Gastrocnemius medialis (tissue), 4 donors: Measurements from ENCODE around the gene KLF7. TPM values are rescaled to one million over a fixed set of nuclear protein-coding genes. Genes with fewer than 3 reads are reported as not detected.
"Not testable (repeated sequence)": the region's sequence is repeated elsewhere in the genome, so short reads cannot be mapped to it uniquely, and the experiment has no call there.

Experiments
- ATAC-seq, 2 donors: fragments of 150-250 bp; one replicate each; pipeline ENCODE4 v1.9.1; 2016
- DNase-seq, 2 donors: peaks; one replicate each; pipeline ENCODE4 v3.0.0-alpha.2; 2019
- H3K27ac ChIP-seq, 4 donors: fragments of 200-600 bp; sonication (generic); 1 replicate in 1 of 4; 2 replicates in 3 of 4; pipeline ENCODE4 v1.5.1; 2016 to 2018; ENCODE audit warnings: mild to moderate bottlenecking in 2 of 4, moderate library complexity in 1 of 4
- H3K27me3 ChIP-seq, 3 donors: fragments of 200-600 bp; sonication (generic) in 2 of 3; 1 replicate in 1 of 3; 2 replicates in 2 of 3; pipeline versions ENCODE4 v1.5.1 to v1.6.0; 2016 to 2019; ENCODE audit warnings: mild to moderate bottlenecking in 1 of 3, moderate library complexity in 1 of 3
- H3K36me3 ChIP-seq, 2 donors: fragments of 200-600 bp; sonication (generic) in 1 of 2; one replicate each; pipeline ENCODE4 v1.5.1; 2017 to 2018
- H3K4me1 ChIP-seq, 2 donors: fragments of 200-600 bp; sonication (generic) in 1 of 2; one replicate each; pipeline ENCODE4 v1.5.1; 2016 to 2017; ENCODE audit warnings: mild to moderate bottlenecking in 2 of 2
- H3K4me3 ChIP-seq, 4 donors: fragments of 200-600 bp; sonication (generic) in 3 of 4; 1 replicate in 1 of 4; 2 replicates in 3 of 4; pipeline ENCODE4 v1.5.1; 2016 to 2019; ENCODE audit warnings: mild to moderate bottlenecking in 2 of 4
- H3K9me3 ChIP-seq, 3 donors: fragments of 200-600 bp; sonication (generic) in 2 of 3; 1 replicate in 1 of 3; 2 replicates in 2 of 3; pipeline ENCODE4 v1.5.1; 2016 to 2019
- POLR2A ChIP-seq, 2 donors: fragments of 450-650 bp; IDR thresholded peaks; one replicate each; pipeline ENCODE4 v1.6.1; 2017; ENCODE audit warnings: antibody characterized with exemption in 2 of 2, mild to moderate bottlenecking in 2 of 2, moderate library complexity in 2 of 2
- in situ Hi-C, 4 donors: fragments of 200-750 bp; cut with MboI; loops; one replicate each; pipeline versions ENCODE4 v1.15.0 to v1.8.0; 2017; ENCODE audit warnings: low sequenced_read_pairs in 4 of 4
- intact Hi-C: fragments of 100-400 bp; cut with DNase I; formaldehyde crosslinking; loops from one replicate; pipeline ENCODE4 v1.15.1; 2023; ENCODE audit warnings: low total_unique reads
- total RNA-seq, 4 donors: library from RNA; depleted of rRNA; stranded (reverse); fragments of >200 nt; gene quantifications; one replicate each; pipeline versions ENCODE4 v1.1.0 to v1.2.3, GENCODE V29; 2016
- TF ChIP-seq, protein P1 (sequence below), 5 experiments: fragments of 450-650 bp in 3 of 5; fragments of 200-600 bp in 2 of 5; sonication (generic) in 2 of 5; IDR thresholded peaks in 4 of 5; conservative IDR thresholded peaks in 1 of 5; 1 replicate in 4 of 5; 2 replicates in 1 of 5; pipeline ENCODE4 v1.5.1; 2016 to 2019; ENCODE audit warnings: antibody characterized with exemption in 5 of 5, mild to moderate bottlenecking in 3 of 5, moderate library complexity in 3 of 5

Gene KLF7
- total RNA-seq, 4 donors from 2014 or later = 6.8 to 12.0 (median 7.6) TPM

DNA sequence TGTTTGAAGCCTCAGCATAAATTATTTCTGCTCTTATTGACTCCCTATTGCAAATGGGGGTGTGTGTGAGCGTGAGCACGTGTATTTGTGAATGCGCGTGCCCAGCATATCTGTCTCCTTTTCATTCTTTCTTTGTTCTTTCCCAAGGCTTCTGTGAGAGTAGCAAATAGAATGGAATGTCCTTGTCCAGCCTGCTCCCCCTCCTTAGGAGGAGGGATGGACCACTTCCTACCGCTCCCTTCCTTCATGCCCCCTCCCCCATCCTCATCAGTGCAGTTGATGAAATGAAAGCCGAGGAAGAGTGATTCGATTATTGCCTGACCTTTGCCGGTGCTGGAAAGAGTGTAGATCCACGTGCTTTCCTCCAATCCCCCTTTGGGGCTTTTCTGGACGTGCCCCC lies 124.5 kb downstream of the KLF7 start:
- H3K9me3 ChIP-seq = no peaks in the 10 kb centered on the region
- no peaks in the 10 kb centered on the region for H3K27me3 ChIP-seq
- H3K4me3 ChIP-seq = peak overlapping the region; percentile 24 to 32 (median 29)
- peak overlapping the region in 2 of 4 donors; percentile 21 to 22 for H3K27ac ChIP-seq
- intact Hi-C loops = loop anchor here (10.0 kb wide), 1 partner anchor 294 kb away; no protein-coding TSS in a partner anchor
- in situ Hi-C loops = no loop called here
- no peak for TF ChIP-seq POLR2A (IDR thresholded peaks at IDR 0.05)
- TF ChIP-seq, protein P1, sequence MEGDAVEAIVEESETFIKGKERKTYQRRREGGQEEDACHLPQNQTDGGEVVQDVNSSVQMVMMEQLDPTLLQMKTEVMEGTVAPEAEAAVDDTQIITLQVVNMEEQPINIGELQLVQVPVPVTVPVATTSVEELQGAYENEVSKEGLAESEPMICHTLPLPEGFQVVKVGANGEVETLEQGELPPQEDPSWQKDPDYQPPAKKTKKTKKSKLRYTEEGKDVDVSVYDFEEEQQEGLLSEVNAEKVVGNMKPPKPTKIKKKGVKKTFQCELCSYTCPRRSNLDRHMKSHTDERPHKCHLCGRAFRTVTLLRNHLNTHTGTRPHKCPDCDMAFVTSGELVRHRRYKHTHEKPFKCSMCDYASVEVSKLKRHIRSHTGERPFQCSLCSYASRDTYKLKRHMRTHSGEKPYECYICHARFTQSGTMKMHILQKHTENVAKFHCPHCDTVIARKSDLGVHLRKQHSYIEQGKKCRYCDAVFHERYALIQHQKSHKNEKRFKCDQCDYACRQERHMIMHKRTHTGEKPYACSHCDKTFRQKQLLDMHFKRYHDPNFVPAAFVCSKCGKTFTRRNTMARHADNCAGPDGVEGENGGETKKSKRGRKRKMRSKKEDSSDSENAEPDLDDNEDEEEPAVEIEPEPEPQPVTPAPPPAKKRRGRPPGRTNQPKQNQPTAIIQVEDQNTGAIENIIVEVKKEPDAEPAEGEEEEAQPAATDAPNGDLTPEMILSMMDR (IDR thresholded peaks at IDR 0.05 in 4 of 5, conservative IDR thresholded peaks at IDR 0.05 in 1 of 5) = no peak
- DNase-seq (no peak), ATAC-seq (peak in 1 of 2 donors; percentile 35)
- peaks cover 0 to 8% of the 10 kb centered on the region in 2 donors for H3K4me1 ChIP-seq
- H3K36me3 ChIP-seq = no peaks in the 10 kb centered on the region

DNA sequence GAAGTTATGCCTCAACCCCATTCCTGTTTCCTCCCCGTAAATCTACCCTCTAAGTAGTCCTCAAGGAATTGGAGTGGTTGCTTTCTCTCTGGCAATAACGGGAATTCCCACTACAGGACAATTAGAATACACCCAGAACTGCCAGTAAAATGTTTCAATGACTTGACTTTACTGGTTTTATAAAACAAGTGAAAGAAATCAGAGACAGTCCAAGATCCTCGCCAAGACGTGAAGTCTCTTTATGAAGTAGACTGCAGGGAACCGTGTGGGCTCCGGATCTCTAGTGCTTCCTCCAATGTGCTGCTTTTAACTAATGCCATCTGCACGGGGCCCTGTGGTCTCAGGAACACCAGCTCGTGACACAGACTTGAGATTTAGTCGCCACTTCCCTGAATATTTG lies 125.1 kb downstream of the KLF7 start:
- H3K9me3 ChIP-seq = no peaks in the 10 kb centered on the region
- H3K4me1 ChIP-seq = peaks cover 0 to 8% of the 10 kb centered on the region in 2 donors
- H3K27ac ChIP-seq = peak overlapping the region in 1 of 4 donors; percentile 22
- no peak for DNase-seq
- ATAC-seq = no peak
- in situ Hi-C loops = no loop called here
- H3K36me3 ChIP-seq = no peaks in the 10 kb centered on the region
- no peaks in the 10 kb centered on the region for H3K27me3 ChIP-seq
- intact Hi-C loops = loop anchor here (10.0 kb wide), 1 partner anchor 294 kb away; no protein-coding TSS in a partner anchor
- H3K4me3 ChIP-seq = no peak overlapping the region
- TF ChIP-seq, protein P1 (IDR thresholded peaks at IDR 0.05 in 4 of 5, conservative IDR thresholded peaks at IDR 0.05 in 1 of 5) = no peak
- no peak for TF ChIP-seq POLR2A (IDR thresholded peaks at IDR 0.05)

DNA sequence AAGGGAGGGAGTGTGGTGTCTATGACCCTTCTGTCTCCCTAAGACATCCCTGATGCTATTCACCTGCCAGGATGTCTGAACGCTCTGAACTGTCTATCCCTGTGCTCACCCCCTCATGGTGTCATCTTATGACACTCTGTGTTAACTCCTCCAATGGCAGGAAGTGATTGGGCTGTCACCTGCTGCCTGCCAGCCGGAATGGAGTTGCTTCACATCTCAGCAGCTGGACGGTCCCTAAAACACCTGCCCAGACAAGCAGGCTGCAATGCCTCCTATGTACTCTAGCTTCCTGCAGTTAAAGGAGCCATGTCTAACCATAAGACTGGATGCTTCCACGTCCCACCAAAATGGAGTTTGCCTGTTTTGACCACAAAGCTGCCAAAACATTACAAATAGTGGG lies 126.5 kb downstream of the KLF7 start:
- Histone ChIP-seq H3K4me1 (peaks cover 0 to 8% of the 10 kb centered on the region in 2 donors), H3K27ac (no peak overlapping the region), H3K4me3 (no peak overlapping the region), H3K9me3 (no peaks in the 10 kb centered on the region), H3K36me3 (no peaks in the 10 kb centered on the region), H3K27me3 (no peaks in the 10 kb centered on the region)
- intact Hi-C loops = no loop called here
- DNase-seq (no peak), ATAC-seq (no peak)
- in situ Hi-C loops = no loop called here
- TF ChIP-seq, protein P1 (IDR thresholded peaks at IDR 0.05 in 4 of 5, conservative IDR thresholded peaks at IDR 0.05 in 1 of 5) = no peak
- no peak for TF ChIP-seq POLR2A (IDR thresholded peaks at IDR 0.05)

DNA sequence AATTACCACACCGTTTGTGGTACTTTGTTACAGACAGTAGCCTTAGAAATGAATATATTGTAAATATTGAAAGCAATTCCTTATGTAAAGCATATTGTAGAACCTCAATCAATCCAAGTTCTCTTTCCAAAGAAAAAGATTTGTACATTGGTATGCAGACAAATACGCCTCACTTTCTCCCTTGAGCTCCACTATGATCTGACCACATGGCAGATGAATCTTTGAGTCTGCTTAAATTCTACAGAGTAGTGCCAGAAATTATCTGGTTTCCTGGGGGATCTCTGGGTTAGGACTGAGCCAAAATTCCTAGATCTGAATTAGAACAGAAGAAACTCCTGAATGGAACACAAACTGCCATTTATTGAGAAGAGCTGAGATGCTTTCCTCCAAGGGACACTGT lies 127.4 kb downstream of the KLF7 start:
- in situ Hi-C loops = no loop called here
- H3K27me3 ChIP-seq = no peaks in the 10 kb centered on the region
- ATAC-seq (no peak), DNase-seq (no peak)
- peaks cover 0 to 8% of the 10 kb centered on the region in 2 donors for H3K4me1 ChIP-seq
- H3K4me3 ChIP-seq = no peak overlapping the region
- no peak for TF ChIP-seq POLR2A (IDR thresholded peaks at IDR 0.05)
- TF ChIP-seq, protein P1 (IDR thresholded peaks at IDR 0.05 in 4 of 5, conservative IDR thresholded peaks at IDR 0.05 in 1 of 5) = no peak
- intact Hi-C loops = no loop called here
- H3K27ac ChIP-seq = no peak overlapping the region
- no peaks in the 10 kb centered on the region for H3K9me3 ChIP-seq
- no peaks in the 10 kb centered on the region for H3K36me3 ChIP-seq

DNA sequence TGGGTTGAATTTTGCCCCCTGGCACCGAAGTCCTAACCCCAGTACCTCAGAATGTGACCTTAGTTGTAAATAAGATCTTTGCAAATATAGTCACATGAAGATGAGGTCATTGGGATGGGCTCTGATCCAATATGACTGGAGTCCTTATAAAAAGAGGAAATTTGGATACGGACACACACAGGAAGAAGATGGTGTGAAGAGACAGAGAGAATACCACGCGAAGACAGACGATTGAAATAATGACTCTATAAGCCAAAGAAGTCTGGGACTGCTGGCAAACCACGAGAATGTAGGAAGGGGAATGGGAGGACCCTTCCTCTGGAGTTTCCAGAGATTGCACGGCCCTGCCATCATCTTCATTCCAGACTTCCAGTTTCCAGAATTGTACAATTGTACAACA lies 127.9 kb downstream of the KLF7 start:
- Histone ChIP-seq H3K27me3 (no peaks in the 10 kb centered on the region), H3K4me3 (no peak overlapping the region), H3K27ac (no peak overlapping the region), H3K4me1 (peaks cover 0 to 8% of the 10 kb centered on the region in 2 donors), H3K36me3 (no peaks in the 10 kb centered on the region), H3K9me3 (no peaks in the 10 kb centered on the region)
- intact Hi-C loops = no loop called here
- no peak for DNase-seq
- in situ Hi-C loops = no loop called here
- ATAC-seq = no peak
- TF ChIP-seq, protein P1 (IDR thresholded peaks at IDR 0.05 in 4 of 5, conservative IDR thresholded peaks at IDR 0.05 in 1 of 5) = no peak

- in situ Hi-C loops, H3K4me1 ChIP-seq, H3K36me3 ChIP-seq, DNase-seq, H3K27ac ChIP-seq, H3K27me3 ChIP-seq, ATAC-seq, H3K9me3 ChIP-seq, H3K4me3 ChIP-seq, intact Hi-C loops: not testable (repeated sequence)
Measured at GRCh38 chr2:207037023-207037422, 128.7 kb downstream of the KLF7 start.
